ENCODE data around the gene UTP15. TPM values are rescaled to one million over a fixed set of nuclear protein-coding genes. Genes with fewer than 3 reads are reported as not detected.

UTP15 gene
- total RNA-seq (2014; rRNA removed; shearing (Covaris generic)) (33.9 and 59.0 TPM in 2 replicates), polyA plus RNA-seq (2016; fragmentation: Nextera tagmentation; extraction: Ambion mirVana) (13.4 and 16.5 TPM in 2 replicates)
- long read RNA-seq, transcript UTP15-201 (13 exons, 3,687 nt) = major isoform, 14 of 20 reads
- long read RNA-seq, partial matches to known transcripts = 5 of 20 reads
- long read RNA-seq, other reads (novel, unspliced or antisense) = 1 of 20 reads

- Histone ChIP-seq H3K27ac (ENCODE audit: low read depth) (peak within 1 kb of the TSS; percentile 82), H3K9me2 (ENCODE audit: insufficient read depth) (no peaks in the 10 kb centered on the region), H4K20me1 (replicated peaks; ENCODE audit: insufficient read depth) (peaks cover 7% of the 10 kb centered on the region), H2AFZ (peak within 1 kb of the TSS; percentile 80), H3K4me2 (peak within 1 kb of the TSS; percentile 97), H3F3A (replicated peaks; ENCODE audit: low read depth) (no peaks in the 10 kb centered on the region), H3K79me2 (replicated peaks; ENCODE audit: insufficient read depth) (peaks cover 64% of the 10 kb centered on the region), H3K4me1 (ENCODE audit: insufficient read depth) (peaks cover 12% of the 10 kb centered on the region), H3K36me3 (ENCODE audit: insufficient read depth) (peaks cover 13% of the 10 kb centered on the region), H3K27me3 (ENCODE audit: insufficient read depth) (no peaks in the 10 kb centered on the region), H3K4me3 (peak within 1 kb of the TSS; percentile 90)
- peak within 1 kb of the TSS; percentile 97 for H3K4me3 Mint-ChIP-seq
- peaks cover 9% of the 10 kb centered on the region for H3K4me1 Mint-ChIP-seq
- peaks cover 9% of the 10 kb centered on the region for H3K27me3 Mint-ChIP-seq (ENCODE audit: insufficient read depth, low read depth, poor library complexity)
- H3K9me3 Mint-ChIP-seq = no peaks in the 10 kb centered on the region
- peak; percentile 94 for ATAC-seq
- TF ChIP-seq ETS1 (IDR thresholded peaks at IDR 0.05) = 0 out of 2 replicates have a peak, but pooled peaks have one; percentile 37
- no peak for TF ChIP-seq REST (IDR thresholded peaks at IDR 0.05; ENCODE audit: unreplicated experiment)
- peak; percentile 89 for TF ChIP-seq POLR2AphosphoS5 (IDR thresholded peaks at IDR 0.05; ENCODE audit: low read depth)
- peak; percentile 96 for TF ChIP-seq CREB1 (CRISPR knock-in tag; IDR thresholded peaks at IDR 0.05; ENCODE audit: low read depth)
- DNase-seq (ENCODE audit: low spot score) = peak; percentile 100
- H3K27ac Mint-ChIP-seq = peak within 1 kb of the TSS; percentile 98
- H3K36me3 Mint-ChIP-seq (ENCODE audit: low read depth) = peaks cover 16% of the 10 kb centered on the region
These were observed at the start of gene UTP15, which contains the start of gene ANKRA2 for GRCh38 chr5:73565139-73565968. TSS of gene UTP15 (plus strand) at chr5:73565743. CDS start at chr5:73567345, 1,602 bp downstream. TSS of gene ANKRA2 (minus strand) at chr5:73565639. CDS start at chr5:73562881, 2,758 bp downstream.

GRCh38 chr5:73519531-73520283 is 45.8 kb upstream of the UTP15 start:
- H3K27ac ChIP-seq (ENCODE audit: low read depth) = no peak overlapping the region
- H2AFZ ChIP-seq = peak overlapping the region; percentile 98
- peaks cover 2% of the 10 kb centered on the region for H3K27me3 Mint-ChIP-seq (ENCODE audit: insufficient read depth, low read depth, poor library complexity)
- no peaks in the 10 kb centered on the region for H3K79me2 ChIP-seq (replicated peaks; ENCODE audit: insufficient read depth)
- H3K36me3 Mint-ChIP-seq (ENCODE audit: low read depth) = no peaks in the 10 kb centered on the region
- ATAC-seq (peak; percentile 99), DNase-seq (ENCODE audit: low spot score) (peak; percentile 93)
- H4K20me1 ChIP-seq (replicated peaks; ENCODE audit: insufficient read depth) = no peaks in the 10 kb centered on the region
- no peaks in the 10 kb centered on the region for H3K27me3 ChIP-seq (ENCODE audit: insufficient read depth)
- peak overlapping the region; percentile 44; the same call in 1 of the 2 replicates for H3K4me2 ChIP-seq
- H3K9me2 ChIP-seq (ENCODE audit: insufficient read depth) = no peaks in the 10 kb centered on the region
- H3K36me3 ChIP-seq (ENCODE audit: insufficient read depth) = no peaks in the 10 kb centered on the region
- H3K4me3 ChIP-seq = no peak overlapping the region
- peak overlapping the region; percentile 49; the same call in 1 of the 2 replicates for H3K27ac Mint-ChIP-seq
- H3K9me3 Mint-ChIP-seq = no peaks in the 10 kb centered on the region
- 0 out of 2 replicates have a peak, but pooled peaks cover 4% of the 10 kb centered on the region for H3F3A ChIP-seq (replicated peaks; ENCODE audit: low read depth)
- H3K4me1 Mint-ChIP-seq = peaks cover 24% of the 10 kb centered on the region
- peak overlapping the region; percentile 59 for H3K4me3 Mint-ChIP-seq
- peaks cover 14% of the 10 kb centered on the region for H3K4me1 ChIP-seq (ENCODE audit: insufficient read depth)
- TF ChIP-seq POLR2AphosphoS5 (IDR thresholded peaks at IDR 0.05; ENCODE audit: low read depth) (no peak), CTCF (conservative IDR thresholded peaks at IDR 0.05; ENCODE audit: low read depth in 2 of 2) (peak; percentile 77 to 92), ZNF331 (CRISPR knock-in tag; IDR thresholded peaks at IDR 0.05; ENCODE audit: low read depth) (no peak), JUNB (IDR thresholded peaks at IDR 0.05; ENCODE audit: unreplicated experiment) (no peak), NANOG (IDR thresholded peaks at IDR 0.05; ENCODE audit: borderline replicate concordance) (no peak), EZH2phosphoT487 (IDR thresholded peaks at IDR 0.05; ENCODE audit: unreplicated experiment) (no peak)

Measured in GM23338 (cell line).